Kidney epithelial cell (primary cell): ENCODE measurements around the gene CDH23. TPM values are rescaled to one million over a fixed set of nuclear protein-coding genes. Genes with fewer than 3 reads are reported as not detected.
A peak's percentile ranks its signal among the peaks of the same experiment; 100 is the strongest.

Experiments
- DNase-seq: peaks from one replicate; pipeline ENCODE4 v3.0.0-alpha.2; 2010; ENCODE audit warnings: low read depth
- H3K27me3 ChIP-seq: 2 replicates; pipeline ENCODE4 v1.6.0; 2011; ENCODE audit warnings: low read length; ENCODE audit not compliant: control insufficient read depth, insufficient read depth
- H3K36me3 ChIP-seq: 2 replicates; pipeline ENCODE4 v1.5.1; 2011; ENCODE audit warnings: low read length; ENCODE audit not compliant: control insufficient read depth, insufficient read depth
- H3K4me3 ChIP-seq: 2 replicates; pipeline ENCODE4 v1.5.1; 2011; ENCODE audit warnings: low read depth, mild to moderate bottlenecking, control low read depth, low read length
- CTCF ChIP-seq: IDR thresholded peaks from 2 replicates; pipeline ENCODE4 v1.5.1; 2011; ENCODE audit warnings: mild to moderate bottlenecking, moderate library complexity, low read length, control low read depth, inconsistent platforms; ENCODE audit not compliant: insufficient read depth, poor library complexity, severe bottlenecking
- total RNA-seq: library from RNA; depleted of rRNA; stranded (reverse); fragments of >200 nt; gene quantifications from 2 replicates; pipeline ENCODE4 v1.2.3, GENCODE V29; 2015

Gene CDH23
- total RNA-seq, 1 donor from 2014 or later = 0.04 TPM

GRCh38 chr10:71394926-71395562 is 1.7 kb upstream of the CDH23 start:
- no peak for DNase-seq
- Histone ChIP-seq H3K4me3 (no peak overlapping the region), H3K36me3 (no peaks in the 10 kb centered on the region), H3K27me3 (peaks cover 77% of the 10 kb centered on the region)
- no peak for TF ChIP-seq CTCF

- no peak for TF ChIP-seq CTCF
- Histone ChIP-seq H3K36me3 (no peaks in the 10 kb centered on the region), H3K4me3 (no peak overlapping the region), H3K27me3 (peaks cover 74% of the 10 kb centered on the region)
- DNase-seq = no peak
Observed at GRCh38 chr10:71395621-71396020, 1.1 kb upstream of the CDH23 start.

GRCh38 chr10:71396084-71396710 is 523 bp upstream of the CDH23 start:
- DNase-seq = no peak
- TF ChIP-seq CTCF = peak; percentile 20
- Histone ChIP-seq H3K4me3 (no peak overlapping the region), H3K36me3 (no peaks in the 10 kb centered on the region), H3K27me3 (peaks cover 72% of the 10 kb centered on the region)

GRCh38 chr10:71397296-71398212 is 834 bp downstream of the CDH23 start:
- H3K36me3 ChIP-seq = no peaks in the 10 kb centered on the region
- no peak overlapping the region for H3K4me3 ChIP-seq
- H3K27me3 ChIP-seq = peaks cover 67% of the 10 kb centered on the region
- no peak for DNase-seq
- TF ChIP-seq CTCF = no peak

- Histone ChIP-seq H3K4me3 (no peak overlapping the region), H3K27me3 (peaks cover 56% of the 10 kb centered on the region), H3K36me3 (no peaks in the 10 kb centered on the region)
- no peak for DNase-seq
- no peak for TF ChIP-seq CTCF
Observed at GRCh38 chr10:71398976-71399375, 2.3 kb downstream of the CDH23 start.
